SU-DHL-6 (cell line): ENCODE measurements around the gene S100A5.

Experiments used
- EZH2phosphoT487 ChIP-seq: fragments of 200-600 bp; sonication (generic), shearing (Covaris generic); conservative IDR thresholded peaks from 2 replicates; pipeline ENCODE4 v1.6.1; 2018; ENCODE audit warnings: mild to moderate bottlenecking, antibody characterized with exemption, low read length, moderate library complexity, mixed read lengths
- TF ChIP-seq, protein P1 (sequence below): fragments of 200-600 bp; sonication (generic); IDR thresholded peaks from one replicate; pipeline ENCODE4 v1.5.1; 2017; ENCODE audit warnings: antibody characterized with exemption, mild to moderate bottlenecking, low read length, moderate library complexity; ENCODE audit not compliant: insufficient read depth, poor library complexity, severe bottlenecking

DNA sequence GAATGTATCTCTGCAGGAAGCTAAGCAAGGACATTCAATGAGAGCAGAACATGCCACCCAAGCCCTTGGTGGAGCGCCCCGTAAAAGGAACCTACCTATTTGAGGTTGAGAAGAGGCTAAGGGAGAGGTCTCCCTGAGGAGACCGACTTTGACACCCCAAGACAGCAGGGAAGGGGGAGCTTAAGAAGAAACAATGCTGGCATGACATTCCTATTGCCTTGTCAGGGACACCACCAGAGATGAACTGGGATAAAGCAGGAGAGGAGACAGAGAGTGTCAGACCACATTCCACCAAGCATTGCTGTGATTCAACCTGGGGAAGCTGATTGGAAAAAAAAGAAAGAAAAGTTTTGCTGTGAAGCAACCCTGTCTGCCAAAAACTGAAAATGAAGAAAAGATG, 38.2 kb upstream of the S100A5 start:
- TF ChIP-seq, protein P1, sequence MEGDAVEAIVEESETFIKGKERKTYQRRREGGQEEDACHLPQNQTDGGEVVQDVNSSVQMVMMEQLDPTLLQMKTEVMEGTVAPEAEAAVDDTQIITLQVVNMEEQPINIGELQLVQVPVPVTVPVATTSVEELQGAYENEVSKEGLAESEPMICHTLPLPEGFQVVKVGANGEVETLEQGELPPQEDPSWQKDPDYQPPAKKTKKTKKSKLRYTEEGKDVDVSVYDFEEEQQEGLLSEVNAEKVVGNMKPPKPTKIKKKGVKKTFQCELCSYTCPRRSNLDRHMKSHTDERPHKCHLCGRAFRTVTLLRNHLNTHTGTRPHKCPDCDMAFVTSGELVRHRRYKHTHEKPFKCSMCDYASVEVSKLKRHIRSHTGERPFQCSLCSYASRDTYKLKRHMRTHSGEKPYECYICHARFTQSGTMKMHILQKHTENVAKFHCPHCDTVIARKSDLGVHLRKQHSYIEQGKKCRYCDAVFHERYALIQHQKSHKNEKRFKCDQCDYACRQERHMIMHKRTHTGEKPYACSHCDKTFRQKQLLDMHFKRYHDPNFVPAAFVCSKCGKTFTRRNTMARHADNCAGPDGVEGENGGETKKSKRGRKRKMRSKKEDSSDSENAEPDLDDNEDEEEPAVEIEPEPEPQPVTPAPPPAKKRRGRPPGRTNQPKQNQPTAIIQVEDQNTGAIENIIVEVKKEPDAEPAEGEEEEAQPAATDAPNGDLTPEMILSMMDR, result no peak
- no peak for TF ChIP-seq EZH2phosphoT487
